HG03575 (cell line): ENCODE results near the gene RBPJ.
A peak's percentile ranks its signal among the peaks of the same experiment; 100 is the strongest.
"Not testable (repeated sequence)": the region's sequence is repeated elsewhere in the genome, so short reads cannot be mapped to it uniquely, and the experiment has no call there.

Experiments used
- ATAC-seq: cut with Tn5 transposase; IDR thresholded peaks from one replicate; pipeline ENCODE4 v1.9.1; 2021; ENCODE audit not compliant: unreplicated experiment, insufficient number of reproducible peaks, low FRiP score; ENCODE audit errors: extremely low read depth

The RBPJ gene

GRCh38 chr4:26365537-26366150, 44.8 kb downstream of the RBPJ start:
- no peak for ATAC-seq

- ATAC-seq = no peak
Measured at GRCh38 chr4:26367811-26368210, 47.0 kb downstream of the RBPJ start.

GRCh38 chr4:26368685-26369084, 47.9 kb downstream of the RBPJ start:
- no peak for ATAC-seq

DNA sequence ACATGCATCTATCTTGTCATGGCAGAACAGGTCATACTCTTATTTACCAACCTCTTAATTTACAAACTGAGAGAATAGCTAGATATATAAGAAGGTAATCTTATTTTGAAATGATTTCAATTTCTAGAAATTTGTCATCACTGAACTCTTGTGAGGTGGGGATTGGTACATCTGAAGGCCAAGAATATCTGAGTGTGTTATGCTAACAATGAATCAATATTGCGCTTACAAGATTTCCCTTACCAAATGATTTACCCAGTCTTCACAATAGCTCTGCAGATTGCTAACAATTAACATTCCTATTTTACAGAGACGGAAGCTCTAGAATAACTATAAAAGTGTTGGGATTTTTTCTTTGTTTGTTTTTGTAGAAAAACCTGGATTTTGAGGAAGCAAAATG, 48.3 kb downstream of the RBPJ start:
- ATAC-seq = no peak

DNA sequence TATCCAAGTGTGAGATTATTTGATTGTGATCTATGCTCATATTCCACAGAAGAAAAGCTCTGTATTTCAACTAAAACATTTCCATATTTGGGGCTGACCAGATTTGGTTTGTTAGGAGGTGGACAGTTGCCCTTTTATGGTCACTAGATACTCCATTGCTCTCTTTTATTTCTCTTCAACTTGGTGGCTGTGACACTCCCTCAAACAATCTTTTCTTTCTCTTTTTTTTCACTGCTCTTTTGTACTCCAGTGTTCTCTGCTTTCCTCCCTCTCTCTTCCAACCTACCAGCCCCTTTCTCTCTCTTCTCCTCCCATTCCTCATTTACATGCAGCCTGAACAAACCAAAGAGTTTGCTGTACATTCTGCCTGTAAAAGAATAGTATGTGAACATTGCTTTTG, 48.8 kb downstream of the RBPJ start:
- no peak for ATAC-seq

- no peak for ATAC-seq
Measured at GRCh38 chr4:26372076-26372475, 51.3 kb downstream of the RBPJ start.

- peak; percentile 85 for ATAC-seq
Measured at GRCh38 chr4:26372525-26373172, 51.8 kb downstream of the RBPJ start.

DNA sequence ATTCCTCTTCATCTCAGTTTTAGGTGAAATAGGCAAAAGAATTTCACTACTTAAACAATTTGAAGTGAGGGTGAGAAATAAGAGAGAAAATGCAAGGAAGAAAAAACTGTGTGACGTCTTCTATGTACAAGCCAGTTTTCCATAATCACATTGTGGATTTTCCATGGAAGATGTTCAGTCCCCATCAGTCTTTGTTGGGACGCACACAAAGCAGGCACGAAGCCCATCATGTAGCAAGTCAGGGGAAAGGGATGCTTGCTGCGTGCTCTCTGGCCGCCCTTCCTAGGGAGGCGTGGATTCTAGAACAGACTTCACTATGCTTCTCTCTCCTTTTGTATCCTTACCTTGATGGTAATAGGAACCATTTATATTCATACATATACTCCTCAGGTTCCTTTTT, 54.7 kb downstream of the RBPJ start:
- no peak for ATAC-seq

DNA sequence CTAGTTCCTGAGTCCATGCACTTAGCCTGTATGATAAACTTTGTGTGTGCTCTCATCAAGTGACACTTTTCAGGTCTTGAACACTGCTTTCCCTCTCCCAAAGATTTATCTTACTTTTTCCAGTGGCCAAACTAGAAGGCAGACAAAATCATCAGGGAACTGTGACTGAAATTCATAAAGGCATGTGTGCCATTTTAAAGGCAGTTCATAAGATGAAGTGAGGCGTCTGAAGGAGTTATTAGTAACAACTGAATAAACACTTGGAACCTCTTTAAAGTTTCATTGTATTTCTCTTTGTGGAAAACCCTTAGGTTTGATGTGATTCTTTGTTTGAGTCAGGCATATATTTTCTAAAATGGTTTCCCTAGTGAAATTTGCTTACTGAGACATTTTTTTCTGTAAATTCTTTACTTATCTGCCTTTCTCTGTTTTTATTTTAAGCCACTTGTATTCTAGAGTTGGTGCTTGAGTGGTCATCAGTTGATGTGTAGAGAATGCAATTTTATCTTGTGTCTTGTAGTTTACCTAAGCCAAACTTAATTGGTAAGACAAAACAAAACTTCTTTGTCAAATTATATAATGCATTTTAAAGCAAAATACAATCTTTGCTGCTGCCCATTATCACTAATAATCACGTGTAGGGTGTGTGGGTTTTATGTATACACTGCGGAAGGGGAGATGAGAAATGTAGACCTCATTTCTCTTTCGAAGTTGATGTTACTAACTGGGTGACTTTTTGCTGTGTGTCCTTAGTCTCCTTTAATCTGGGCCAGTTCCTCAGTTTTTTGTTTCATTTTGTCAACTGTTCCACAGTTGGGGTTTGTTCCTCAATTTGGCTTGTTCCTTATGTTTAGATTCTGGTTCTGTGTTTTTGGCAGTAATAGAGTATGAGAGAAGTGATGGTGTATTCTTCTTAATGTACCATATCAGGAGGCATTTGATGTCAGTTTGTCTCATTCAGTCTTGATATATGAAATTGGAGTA, 56.8 kb downstream of the RBPJ start:
- ATAC-seq = no peak

DNA sequence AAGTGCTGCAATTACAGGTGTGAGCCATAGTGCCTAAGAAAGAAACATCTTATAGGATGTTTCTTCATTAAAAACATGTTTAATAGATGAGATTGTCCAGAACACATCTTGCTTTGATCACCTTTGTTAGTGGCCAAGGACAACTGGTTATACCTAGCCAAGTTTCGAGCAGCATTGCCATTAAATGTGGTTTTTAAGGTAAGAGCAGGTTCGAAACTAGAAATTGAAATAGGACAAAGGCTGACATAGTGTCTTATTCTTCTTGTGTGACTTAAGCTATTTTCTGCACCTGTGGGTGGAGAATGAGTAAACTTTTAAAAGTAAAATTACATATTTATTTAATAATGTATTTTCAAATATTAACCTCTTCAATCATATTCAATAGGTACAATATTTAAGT, 59.0 kb downstream of the RBPJ start:
- no peak for ATAC-seq

GRCh38 chr4:26380740-26381139, 59.9 kb downstream of the RBPJ start:
- no peak for ATAC-seq

DNA sequence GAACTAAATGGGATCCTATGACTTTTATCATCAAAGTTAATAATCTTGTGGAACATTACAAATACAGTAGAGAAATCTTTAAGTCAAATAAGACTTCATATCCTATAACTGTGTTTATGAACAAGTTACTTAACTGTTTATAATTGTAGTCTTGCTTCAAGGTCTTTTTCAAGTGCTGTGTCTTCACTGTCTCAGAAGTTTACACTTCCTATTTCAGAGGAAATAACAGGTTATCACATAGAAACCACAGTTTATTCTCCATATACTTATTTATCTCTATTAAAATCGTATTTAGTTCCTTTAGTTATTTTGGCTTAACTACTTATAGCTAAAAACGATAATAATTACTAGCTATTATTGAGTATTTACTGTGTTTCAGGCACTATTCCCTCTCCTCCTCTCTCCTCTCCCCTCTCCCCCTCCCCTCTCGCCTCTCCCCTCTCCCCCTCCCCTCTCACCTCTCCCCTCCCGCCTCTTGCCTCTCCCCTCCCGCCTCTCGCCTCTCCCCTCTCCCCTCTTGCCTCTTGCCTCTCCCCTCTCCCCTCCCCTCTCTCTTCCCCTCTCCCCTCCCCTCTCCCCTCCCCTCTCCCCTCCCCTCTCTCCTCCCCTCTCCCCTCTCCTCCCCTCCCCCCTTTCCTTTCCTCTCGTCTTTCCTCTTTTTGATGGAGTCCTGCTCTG, 63.7 kb downstream of the RBPJ start:
- no peak for ATAC-seq

- ATAC-seq = no peak
Measured at GRCh38 chr4:26385690-26386089, 64.9 kb downstream of the RBPJ start.

- no peak for ATAC-seq
Measured at GRCh38 chr4:26386386-26386785, 65.6 kb downstream of the RBPJ start.

GRCh38 chr4:26388671-26389070, 67.9 kb downstream of the RBPJ start:
- ATAC-seq = no peak

DNA sequence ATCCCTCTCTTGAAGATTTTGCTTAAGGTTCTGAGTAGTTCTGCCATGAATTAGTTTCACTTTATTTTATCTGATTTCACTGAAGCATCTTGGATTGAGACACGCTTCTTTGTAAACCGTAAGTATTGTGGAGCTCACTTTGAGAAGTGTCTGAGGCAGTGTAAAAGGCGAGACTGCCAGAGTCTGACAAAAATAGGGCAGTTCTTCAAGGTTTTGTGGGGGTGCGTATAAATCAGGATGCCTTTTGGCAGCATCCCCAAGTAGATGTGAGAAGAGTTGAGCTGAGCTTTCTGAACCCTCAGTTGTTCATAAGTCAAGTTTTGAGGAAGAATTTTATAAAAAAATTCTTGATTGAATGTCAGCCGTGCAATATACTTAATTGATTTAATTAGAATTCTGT, 76.3 kb downstream of the RBPJ start:
- ATAC-seq = no peak

GRCh38 chr4:26400132-26400531, 79.3 kb downstream of the RBPJ start:
- no peak for ATAC-seq

DNA sequence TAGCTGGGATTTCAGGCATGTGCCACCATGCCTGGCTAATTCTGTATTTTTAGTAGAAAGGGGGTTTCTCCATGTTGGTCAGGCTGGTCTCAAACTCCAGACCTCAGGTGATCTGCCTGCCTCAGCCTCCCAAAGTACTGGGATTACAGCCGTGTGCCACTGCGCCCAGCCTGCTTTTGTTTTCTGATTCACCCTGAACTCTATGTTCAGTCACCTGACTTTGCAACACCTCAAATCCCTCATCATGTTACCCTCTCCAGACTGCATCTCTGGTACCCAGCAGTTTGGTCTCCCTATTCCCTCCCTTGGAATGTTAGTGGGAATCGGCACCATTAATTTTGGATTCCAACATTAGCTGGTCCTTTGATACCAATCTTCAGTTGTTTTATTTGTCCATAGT, 81.2 kb downstream of the RBPJ start:
- ATAC-seq = not testable (repeated sequence)

DNA sequence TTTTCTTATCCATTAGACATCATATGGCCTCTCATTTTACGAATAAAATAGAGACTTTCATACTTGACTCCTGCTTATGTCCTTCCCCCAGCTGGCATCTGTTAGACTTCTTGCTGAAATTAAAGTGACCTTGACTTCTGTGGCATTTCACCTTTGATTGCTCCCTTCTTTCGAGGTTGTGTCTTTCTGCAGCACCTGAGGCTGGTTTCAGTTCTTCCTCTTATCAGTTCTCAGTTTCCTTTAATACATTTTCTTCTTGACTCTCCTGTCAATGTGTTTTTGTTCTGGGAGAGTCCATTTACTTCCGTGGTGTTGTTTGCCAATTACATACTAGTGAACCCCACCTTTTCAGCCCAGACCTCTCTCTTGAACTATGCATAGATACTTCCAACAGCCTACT, 81.6 kb downstream of the RBPJ start:
- ATAC-seq = no peak
